B cell (primary cell): Measurements from ENCODE around the gene SULT1A2.

ENCODE experiments used
- CTCF ChIP-seq: fragments of 200-600 bp; IDR thresholded peaks from one replicate; pipeline ENCODE4 v1.8.0; 2022; ENCODE audit warnings: antibody characterized with exemption, mild to moderate bottlenecking
- EZH2 ChIP-seq: IDR thresholded peaks from 2 replicates; pipeline ENCODE4 v1.6.1; 2012; ENCODE audit warnings: borderline replicate concordance, low read depth, mild to moderate bottlenecking, moderate library complexity, low read length; ENCODE audit not compliant: insufficient read depth, poor library complexity, severe bottlenecking

GRCh38 chr16:28602529-28602928, 5.7 kb upstream of the SULT1A2 start:
- TF ChIP-seq CTCF (no peak), EZH2 (no peak)
